GM23338 (cell line): Measurements from ENCODE around the gene VAMP7.

Experiments
- CTCF ChIP-seq, 2 experiments: fragments of 200-600 bp in 1 of 2; sonication (generic) in 1 of 2; conservative IDR thresholded peaks; 2 replicates each; pipeline versions ENCODE4 v1.5.1 to v1.6.1; 2016 to 2017; ENCODE audit warnings: antibody characterized with exemption in 2 of 2, low read depth in 2 of 2, mild to moderate bottlenecking in 2 of 2, moderate library complexity in 1 of 2
- EZH2 ChIP-seq: fragments of 200-600 bp; sonication (generic); IDR thresholded peaks from one replicate; pipeline ENCODE4 v1.8.0; 2017; ENCODE audit warnings: antibody characterized with exemption, mild to moderate bottlenecking, low read depth; ENCODE audit not compliant: unreplicated experiment
- EZH2phosphoT487 ChIP-seq: fragments of 200-600 bp; sonication (generic); IDR thresholded peaks from one replicate; pipeline ENCODE4 v1.8.1; 2018; ENCODE audit warnings: antibody characterized with exemption; ENCODE audit not compliant: unreplicated experiment

DNA sequence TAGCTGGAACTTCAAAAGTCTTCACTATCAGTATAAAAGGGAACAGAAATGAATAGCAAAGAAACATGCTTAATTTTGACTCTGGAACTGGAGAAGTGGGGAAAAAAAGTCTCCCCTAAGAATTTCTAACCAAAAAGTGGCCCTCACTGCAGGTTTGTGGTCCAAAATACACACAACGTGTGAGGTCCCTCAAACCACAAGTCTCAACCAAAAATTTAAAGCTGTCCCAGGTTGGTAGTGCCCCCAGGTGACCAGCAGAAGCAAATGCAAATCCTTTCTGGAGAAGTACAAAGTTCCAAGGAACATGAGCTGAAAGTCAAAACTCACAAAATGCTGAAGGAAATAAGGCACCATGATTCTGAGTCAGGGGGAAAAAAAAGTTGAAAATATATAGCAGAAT lies 23.6 kb upstream of the VAMP7 start:
- TF ChIP-seq CTCF (conservative IDR thresholded peaks at IDR 0.05; ENCODE audit: low read depth in 2 of 2) (peak; percentile 55), EZH2 (no peak), EZH2phosphoT487 (no peak)
